Breast epithelium (tissue), 3 donors: ENCODE data around the gene ATP13A3.

Source experiments
- CTCF ChIP-seq, 3 donors: fragments of 450-650 bp; IDR thresholded peaks; one replicate each; pipeline ENCODE4 v1.5.1; 2016 to 2017; ENCODE audit warnings: antibody characterized with exemption in 3 of 3, mild to moderate bottlenecking in 3 of 3, moderate library complexity in 3 of 3
- POLR2A ChIP-seq: fragments of 450-650 bp; IDR thresholded peaks from one replicate; pipeline ENCODE4 v1.6.1; 2016; ENCODE audit warnings: antibody characterized with exemption, mild to moderate bottlenecking, moderate library complexity

- TF ChIP-seq POLR2A (no peak), CTCF (IDR thresholded peaks at IDR 0.05) (no peak)
These were observed 26.2 kb upstream of the ATP13A3 start for GRCh38 chr3:194512895-194513601.
